CD14-positive monocyte (primary cell): ENCODE measurements around the gene COLEC11. TPM values are rescaled to one million over a fixed set of nuclear protein-coding genes. Genes with fewer than 3 reads are reported as not detected.

Source experiments
- DNase-seq, 3 donors: peaks; one replicate each; pipeline ENCODE4 v3.0.0-alpha.2; 2011 to 2022
- H2AFZ ChIP-seq: 2 replicates; pipeline ENCODE4 v1.6.0; 2012; ENCODE audit warnings: mild to moderate bottlenecking, low read depth, low read length, inconsistent platforms; ENCODE audit not compliant: insufficient read depth, poor library complexity, severe bottlenecking
- H3K27ac ChIP-seq, 2 donors: 1 replicate in 1 of 2; 2 replicates in 1 of 2; pipeline ENCODE4 v1.5.1; 2012 to 2013; ENCODE audit warnings: low read length in 2 of 2, control low read depth in 1 of 2, inconsistent platforms in 1 of 2, low read depth in 1 of 2, mild to moderate bottlenecking in 1 of 2
- H3K27me3 ChIP-seq, 2 donors: one replicate each; pipeline versions ENCODE4 v1.6.0 to v1.6.1; 2011 to 2013; ENCODE audit warnings: low read length in 2 of 2; ENCODE audit not compliant: control insufficient read depth in 2 of 2, insufficient read depth in 2 of 2
- H3K36me3 ChIP-seq, 2 donors: replicated peaks in 1 of 2; 1 replicate in 1 of 2; 2 replicates in 1 of 2; pipeline versions ENCODE4 v1.5.1 to v1.6.1; 2012 to 2013; ENCODE audit warnings: low read length in 2 of 2, control low read depth in 1 of 2, inconsistent platforms in 1 of 2, mild to moderate bottlenecking in 1 of 2; ENCODE audit not compliant: insufficient read depth in 2 of 2, control insufficient read depth in 1 of 2
- H3K4me1 ChIP-seq, 2 donors: 1 replicate in 1 of 2; 2 replicates in 1 of 2; pipeline versions ENCODE4 v1.5.1 to v1.6.1; 2012 to 2013; ENCODE audit warnings: low read length in 2 of 2, control low read depth in 1 of 2, inconsistent platforms in 1 of 2, mild to moderate bottlenecking in 1 of 2, moderate library complexity in 1 of 2; ENCODE audit not compliant: insufficient read depth in 2 of 2, control insufficient read depth in 1 of 2
- H3K4me2 ChIP-seq: replicated peaks from 2 replicates; pipeline ENCODE3; 2012; ENCODE audit warnings: low read length, moderate library complexity, mild to moderate bottlenecking; ENCODE audit not compliant: poor library complexity, severe bottlenecking; ENCODE audit errors: extremely low read depth
- H3K4me3 ChIP-seq, 3 experiments: fragments of 200-600 bp in 1 of 3; sonication (generic) in 1 of 3; replicated peaks in 1 of 3; 1 replicate in 2 of 3; 2 replicates in 1 of 3; pipeline ENCODE4 v1.5.1; 2011 to 2013; ENCODE audit warnings: low read length in 3 of 3, mild to moderate bottlenecking in 3 of 3, control low read depth in 2 of 3, low read depth in 2 of 3, inconsistent platforms in 1 of 3, moderate library complexity in 1 of 3
- H3K79me2 ChIP-seq: 2 replicates; pipeline ENCODE4 v1.6.0; 2012; ENCODE audit warnings: mild to moderate bottlenecking, control low read depth, inconsistent platforms, low read length, moderate library complexity; ENCODE audit not compliant: insufficient read depth
- H3K9ac ChIP-seq: 2 replicates; pipeline ENCODE4 v1.6.0; 2017; ENCODE audit warnings: low read length, mild to moderate bottlenecking; ENCODE audit not compliant: insufficient read depth, poor library complexity, severe bottlenecking
- H3K9me3 ChIP-seq, 2 donors: replicated peaks in 1 of 2; 1 replicate in 1 of 2; 2 replicates in 1 of 2; pipeline versions ENCODE4 v1.5.1 to v1.6.1; 2012 to 2013; ENCODE audit warnings: low read length in 2 of 2, control low read depth in 1 of 2; ENCODE audit not compliant: control insufficient read depth in 1 of 2, insufficient read depth in 1 of 2
- H4K20me1 ChIP-seq: 2 replicates; pipeline ENCODE4 v1.6.0; 2012; ENCODE audit warnings: mild to moderate bottlenecking, low read length, control low read depth, moderate library complexity; ENCODE audit not compliant: insufficient read depth
- H3K27ac Mint-ChIP-seq, 7 donors: one replicate each; pipeline ENCODE4 v1.8.0; 2020; ENCODE audit warnings: mild to moderate bottlenecking in 7 of 7, mixed read lengths in 7 of 7, moderate library complexity in 6 of 7, inconsistent platforms in 2 of 7
- H3K27me3 Mint-ChIP-seq, 3 donors: one replicate each; pipeline ENCODE4 v1.8.0; 2021 to 2022; ENCODE audit warnings: low read depth in 3 of 3, mild to moderate bottlenecking in 3 of 3, mixed read lengths in 3 of 3, moderate library complexity in 3 of 3, inconsistent platforms in 1 of 3
- H3K36me3 Mint-ChIP-seq, 2 donors: one replicate each; pipeline ENCODE4 v1.8.0; 2020; ENCODE audit warnings: mixed read lengths in 2 of 2, inconsistent platforms in 1 of 2, mild to moderate bottlenecking in 1 of 2
- H3K4me1 Mint-ChIP-seq: one replicate; pipeline ENCODE4 v1.8.0; 2020; ENCODE audit warnings: mild to moderate bottlenecking, mixed read lengths
- H3K4me3 Mint-ChIP-seq, 2 donors: one replicate each; pipeline ENCODE4 v1.8.0; 2020; ENCODE audit warnings: mild to moderate bottlenecking in 2 of 2, mixed read lengths in 2 of 2, moderate library complexity in 1 of 2
- H3K9me3 Mint-ChIP-seq, 7 donors: one replicate each; pipeline ENCODE4 v1.8.0; 2020 to 2022; ENCODE audit warnings: mixed read lengths in 7 of 7, mild to moderate bottlenecking in 6 of 7, moderate library complexity in 6 of 7, inconsistent platforms in 2 of 7
- CTCF ChIP-seq: fragments of 200-600 bp; IDR thresholded peaks from one replicate; pipeline ENCODE4 v1.8.0; 2022; ENCODE audit warnings: antibody characterized with exemption, mild to moderate bottlenecking
- WGBS: methylation state at CpG from one replicate; pipeline ENCODE4 v1.1.5; 2013; ENCODE audit warnings: missing lambda C conversion rate; ENCODE audit not compliant: insufficient coverage; 5-methylcytosine and 5-hydroxymethylcytosine counted together
- intact Hi-C, 2 donors: fragments of 100-400 bp; cut with micrococcal nuclease; formaldehyde crosslinking; loops; one replicate each; pipeline versions ENCODE4 v1.15.0 to v1.15.1; 2023
- polyA plus RNA-seq, 3 donors: library from polyadenylated mRNA; depleted of rRNA in 1 of 3; unstranded in 2 of 3; stranded (reverse) in 1 of 3; fragments of 300-500 nt in 2 of 3; fragments of >200 nt in 1 of 3; fragmentation: Illumina TruSeq in 2 of 3; gene quantifications; 1 replicate in 2 of 3; 2 replicates in 1 of 3; pipeline ENCODE4 v1.2.3, GENCODE V29; 2012 to 2021

The COLEC11 gene
- polyA plus RNA-seq, 3 donors: not detected

- Mint-ChIP-seq H3K4me3 (no peak overlapping the region), H3K36me3 (no peaks in the 10 kb centered on the region), H3K4me1 (no peaks in the 10 kb centered on the region), H3K9me3 (peaks cover 0 to 3% (median 0%) of the 10 kb centered on the region in 7 donors), H3K27me3 (peaks cover 0 to 6% (median 5%) of the 10 kb centered on the region in 3 donors), H3K27ac (no peak overlapping the region)
- DNase-seq: no peak
- Histone ChIP-seq H3K9me3 (no peaks in the 10 kb centered on the region), H3K4me3 (no peak overlapping the region), H3K27me3 (no peaks in the 10 kb centered on the region), H3K9ac (no peak overlapping the region), H2AFZ (no peak overlapping the region), H4K20me1 (no peaks in the 10 kb centered on the region), H3K4me2 (no peak overlapping the region), H3K79me2 (no peaks in the 10 kb centered on the region), H3K36me3 (no peaks in the 10 kb centered on the region), H3K4me1 (no peaks in the 10 kb centered on the region), H3K27ac (no peak overlapping the region)
- WGBS: 100% methylated on average over 2 of the region's 4 CpGs
- intact Hi-C loops: no loop called here
- no peak for TF ChIP-seq CTCF
Observed at GRCh38 chr2:3675687-3676086, 80.8 kb downstream of the COLEC11 start.

GRCh38 chr2:3677436-3677835, 82.5 kb downstream of the COLEC11 start:
- Histone ChIP-seq H4K20me1 (no peaks in the 10 kb centered on the region), H3K4me2 (no peak overlapping the region), H3K4me1 (no peaks in the 10 kb centered on the region), H3K9ac (no peak overlapping the region), H3K36me3 (no peaks in the 10 kb centered on the region), H2AFZ (no peak overlapping the region), H3K27ac (no peak overlapping the region), H3K9me3 (no peaks in the 10 kb centered on the region), H3K79me2 (no peaks in the 10 kb centered on the region), H3K4me3 (no peak overlapping the region), H3K27me3 (no peaks in the 10 kb centered on the region)
- DNase-seq: no peak
- Mint-ChIP-seq H3K36me3 (no peaks in the 10 kb centered on the region), H3K4me3 (no peak overlapping the region), H3K9me3 (peaks cover 0 to 3% (median 0%) of the 10 kb centered on the region in 7 donors), H3K27ac (no peak overlapping the region), H3K4me1 (no peaks in the 10 kb centered on the region), H3K27me3 (peaks cover 0 to 6% (median 5%) of the 10 kb centered on the region in 3 donors)
- intact Hi-C loops: no loop called here
- WGBS: 97% methylated on average over 7 of the region's 9 CpGs
- no peak for TF ChIP-seq CTCF
